GM12873 (cell line): ENCODE data around the gene SGSH.

Experiments used
- TF ChIP-seq, protein P1 (sequence below): IDR thresholded peaks from 2 replicates; pipeline ENCODE4 v1.5.1; 2012; ENCODE audit warnings: low read depth, mild to moderate bottlenecking, moderate library complexity, low read length, control low read depth; ENCODE audit not compliant: insufficient read depth; ENCODE audit errors: missing control alignments

SGSH gene

DNA sequence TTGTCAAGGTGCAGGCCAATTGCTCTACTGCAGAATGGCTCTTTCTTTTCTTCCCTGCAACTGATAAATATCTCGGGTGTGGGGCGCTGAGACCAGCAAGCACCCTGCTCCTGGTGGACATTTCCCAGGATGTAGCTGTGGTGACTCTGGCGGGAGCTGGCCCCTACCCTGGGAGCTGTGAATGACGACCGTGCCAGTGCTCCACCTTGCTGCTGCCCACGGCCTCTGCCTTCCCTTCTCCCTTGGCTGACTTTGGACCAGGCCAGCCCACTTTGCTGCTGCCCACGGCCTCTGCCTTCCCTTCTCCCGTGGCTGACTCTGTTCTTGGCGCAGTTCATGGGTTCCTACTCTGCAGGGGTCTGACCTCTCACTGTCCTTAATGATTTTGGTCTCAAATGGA, 34.2 kb downstream of the SGSH start:
- TF ChIP-seq, protein P1, sequence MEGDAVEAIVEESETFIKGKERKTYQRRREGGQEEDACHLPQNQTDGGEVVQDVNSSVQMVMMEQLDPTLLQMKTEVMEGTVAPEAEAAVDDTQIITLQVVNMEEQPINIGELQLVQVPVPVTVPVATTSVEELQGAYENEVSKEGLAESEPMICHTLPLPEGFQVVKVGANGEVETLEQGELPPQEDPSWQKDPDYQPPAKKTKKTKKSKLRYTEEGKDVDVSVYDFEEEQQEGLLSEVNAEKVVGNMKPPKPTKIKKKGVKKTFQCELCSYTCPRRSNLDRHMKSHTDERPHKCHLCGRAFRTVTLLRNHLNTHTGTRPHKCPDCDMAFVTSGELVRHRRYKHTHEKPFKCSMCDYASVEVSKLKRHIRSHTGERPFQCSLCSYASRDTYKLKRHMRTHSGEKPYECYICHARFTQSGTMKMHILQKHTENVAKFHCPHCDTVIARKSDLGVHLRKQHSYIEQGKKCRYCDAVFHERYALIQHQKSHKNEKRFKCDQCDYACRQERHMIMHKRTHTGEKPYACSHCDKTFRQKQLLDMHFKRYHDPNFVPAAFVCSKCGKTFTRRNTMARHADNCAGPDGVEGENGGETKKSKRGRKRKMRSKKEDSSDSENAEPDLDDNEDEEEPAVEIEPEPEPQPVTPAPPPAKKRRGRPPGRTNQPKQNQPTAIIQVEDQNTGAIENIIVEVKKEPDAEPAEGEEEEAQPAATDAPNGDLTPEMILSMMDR, result no peak

GRCh38 chr17:80184423-80184714, 35.8 kb downstream of the SGSH start:
- TF ChIP-seq, protein P1, result no peak

DNA sequence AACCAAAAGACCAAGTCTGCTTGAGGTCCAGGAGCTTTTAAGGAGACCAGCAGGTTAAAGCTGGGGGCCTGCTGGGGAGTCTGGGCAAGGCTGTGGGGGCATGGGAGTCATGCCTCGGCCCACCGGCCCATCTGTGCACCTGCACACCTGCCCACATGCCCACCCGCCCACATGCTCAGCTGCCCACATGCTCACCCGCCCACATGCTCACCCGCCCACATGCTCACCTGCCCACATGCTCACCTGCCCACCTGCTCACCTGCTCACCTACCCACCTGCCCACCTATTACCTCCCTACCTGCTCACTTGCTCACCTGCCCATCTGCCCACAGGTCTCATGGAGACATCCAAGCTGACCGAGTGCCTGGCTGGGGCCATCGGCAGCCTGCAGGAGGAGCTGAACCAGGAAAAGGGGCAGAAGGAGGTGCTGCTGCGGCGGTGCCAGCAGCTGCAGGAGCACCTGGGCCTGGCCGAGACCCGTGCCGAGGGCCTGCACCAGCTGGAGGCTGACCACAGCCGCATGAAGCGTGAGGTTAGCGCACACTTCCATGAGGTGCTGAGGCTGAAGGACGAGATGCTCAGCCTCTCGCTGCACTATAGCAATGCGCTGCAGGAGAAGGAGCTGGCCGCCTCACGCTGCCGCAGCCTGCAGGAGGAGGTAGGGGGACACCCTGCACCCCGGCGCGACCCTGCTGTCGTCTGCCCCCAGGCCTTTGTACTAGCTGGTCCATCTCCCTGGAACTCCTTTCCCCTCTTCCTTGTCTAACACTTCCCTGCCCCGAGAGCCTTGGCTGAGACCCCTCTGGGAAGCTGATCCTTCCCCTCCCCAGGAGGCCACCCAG, 36.3 kb downstream of the SGSH start:
- TF ChIP-seq, protein P1, result no peak

- TF ChIP-seq, protein P1, result no peak
These were observed 37.3 kb downstream of the SGSH start for GRCh38 chr17:80182845-80183223.

GRCh38 chr17:80182118-80182844, 37.9 kb downstream of the SGSH start:
- TF ChIP-seq, protein P1, result no peak

- TF ChIP-seq, protein P1, result no peak
These were observed 38.7 kb downstream of the SGSH start for GRCh38 chr17:80181431-80181830.

DNA sequence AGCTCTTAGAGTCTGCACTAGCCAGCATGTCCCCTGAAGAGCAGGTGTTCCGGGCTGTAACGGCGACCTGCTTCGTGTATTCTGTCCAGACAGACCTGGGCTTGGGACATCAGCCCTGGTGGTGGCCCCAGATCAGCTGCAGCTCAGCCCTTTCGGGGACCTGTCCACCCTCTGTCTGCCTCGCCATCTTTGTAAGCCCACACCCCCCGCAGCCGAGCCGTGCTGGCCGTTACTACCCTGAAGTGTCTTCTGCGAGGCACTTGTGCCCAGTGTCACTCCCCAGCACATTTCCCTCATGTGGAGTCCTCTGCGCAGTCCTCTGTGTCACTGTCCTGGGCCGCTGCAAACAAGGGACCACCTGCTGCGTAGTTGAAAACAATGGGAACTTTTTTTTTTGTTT, 39.9 kb downstream of the SGSH start:
- TF ChIP-seq, protein P1, result no peak
